IMR-90 (cell line): Measurements from ENCODE around the gene MRPS24. TPM values are rescaled to one million over a fixed set of nuclear protein-coding genes. Genes with fewer than 3 reads are reported as not detected.

Experiments
- ATAC-seq: fragments of 200-7000 bp; cut with Tn5 transposase; 2 replicates; pipeline ENCODE4 v1.9.1; 2020; ENCODE audit warnings: low read depth, mild to moderate bottlenecking, moderate library complexity
- BruUV-seq: library from RNA; stranded (reverse); fragments of 400-500 nt; replicated peaks from 2 replicates; lab custom pipeline; 2021; lab: Mats Ljungman, UMichigan
- CTCF ChIA-PET: fragments of 300-600 bp; formaldehyde crosslinking; extraction: SDS; loops from one replicate; lab custom pipeline; 2021; ENCODE audit warnings: antibody characterized with exemption; lab: Yijun Ruan, JAX
- POLR2A ChIA-PET: fragments of 300-600 bp; sonication (Branson Sonifier 250); formaldehyde crosslinking; loops from one replicate; lab custom pipeline; 2022; ENCODE audit warnings: antibody characterized with exemption; ENCODE audit not compliant: unreplicated experiment; lab: Charles Lee
- DNase-seq: peaks from one replicate; pipeline ENCODE4 v3.0.0; 2013
- H2AFZ ChIP-seq: replicated peaks from 2 replicates; pipeline ENCODE3; 2013; ENCODE audit warnings: low read length, mild to moderate bottlenecking; ENCODE audit not compliant: poor library complexity
- H2AK5ac ChIP-seq: 2 replicates; pipeline ENCODE4 v1.6.1; 2013; ENCODE audit warnings: low read depth, low read length, inconsistent platforms
- H2AK9ac ChIP-seq: replicated peaks from 2 replicates; pipeline ENCODE3; 2013; ENCODE audit warnings: mild to moderate bottlenecking, low read depth, low read length, moderate library complexity; ENCODE audit not compliant: poor library complexity
- H2BK120ac ChIP-seq: 2 replicates; pipeline ENCODE4 v1.6.1; 2013; ENCODE audit warnings: low read depth, low read length, inconsistent platforms
- H2BK15ac ChIP-seq: 3 replicates; pipeline ENCODE4 v1.6.1; 2013; ENCODE audit warnings: low read depth, low read length, inconsistent platforms
- H2BK20ac ChIP-seq: 2 replicates; pipeline ENCODE4 v1.6.1; 2013; ENCODE audit warnings: low read depth, mild to moderate bottlenecking, inconsistent platforms, low read length, moderate library complexity
- H2BK5ac ChIP-seq: 2 replicates; pipeline ENCODE4 v1.6.1; 2013; ENCODE audit warnings: mild to moderate bottlenecking, low read depth, low read length, inconsistent platforms; ENCODE audit not compliant: poor library complexity, severe bottlenecking
- H3K14ac ChIP-seq: replicated peaks from 2 replicates; pipeline ENCODE4 v1.6.1; 2013; ENCODE audit warnings: low read depth, low read length, inconsistent platforms
- H3K18ac ChIP-seq: 2 replicates; pipeline ENCODE4 v1.6.1; 2013; ENCODE audit warnings: low read depth, low read length, control low read depth
- H3K23ac ChIP-seq: 2 replicates; pipeline ENCODE4 v1.6.1; 2013; ENCODE audit warnings: low read depth, low read length, inconsistent platforms
- H3K27ac ChIP-seq: 2 replicates; pipeline ENCODE4 v1.5.1; 2013; ENCODE audit warnings: mild to moderate bottlenecking, control low read depth, low read length; ENCODE audit not compliant: insufficient read depth
- H3K27me3 ChIP-seq: 2 replicates; pipeline ENCODE4 v1.6.1; 2013; ENCODE audit warnings: low read length; ENCODE audit not compliant: control insufficient read depth, insufficient read depth
- H3K36me3 ChIP-seq: 2 replicates; pipeline ENCODE4 v1.6.1; 2013; ENCODE audit warnings: low read length, mixed read lengths; ENCODE audit not compliant: control insufficient read depth, insufficient read depth
- H3K4ac ChIP-seq: 2 replicates; pipeline ENCODE4 v1.6.1; 2013; ENCODE audit warnings: low read depth, low read length, inconsistent platforms
- H3K4me1 ChIP-seq: 2 replicates; pipeline ENCODE4 v1.6.1; 2013; ENCODE audit warnings: low read length, mixed read lengths; ENCODE audit not compliant: control insufficient read depth, insufficient read depth
- H3K4me2 ChIP-seq: 2 replicates; pipeline ENCODE4 v1.6.1; 2013; ENCODE audit warnings: low read depth, mild to moderate bottlenecking, control low read depth, low read length, moderate library complexity
- H3K4me3 ChIP-seq: 2 replicates; pipeline ENCODE4 v1.5.1; 2013; ENCODE audit warnings: low read depth, mild to moderate bottlenecking, control low read depth, low read length, moderate library complexity; ENCODE audit not compliant: insufficient read depth
- H3K56ac ChIP-seq: 2 replicates; pipeline ENCODE4 v1.6.1; 2013; ENCODE audit warnings: low read length, inconsistent platforms; ENCODE audit not compliant: insufficient read depth; ENCODE audit errors: extremely low read depth
- H3K79me1 ChIP-seq, 2 experiments: 2 replicates each; pipeline ENCODE4 v1.6.1; 2013; ENCODE audit warnings: low read length in 2 of 2, inconsistent platforms in 1 of 2, low read depth in 1 of 2
- H3K9ac ChIP-seq: 2 replicates; pipeline ENCODE4 v1.6.1; 2013; ENCODE audit warnings: low read depth, low read length, control low read depth
- H3K9me1 ChIP-seq: 2 replicates; pipeline ENCODE4 v1.6.1; 2013; ENCODE audit warnings: low read length, inconsistent platforms; ENCODE audit not compliant: insufficient read depth
- H3K9me3 ChIP-seq: 2 replicates; pipeline ENCODE4 v1.6.1; 2013; ENCODE audit warnings: low read length; ENCODE audit not compliant: control insufficient read depth, insufficient read depth
- H4K20me1 ChIP-seq: 2 replicates; pipeline ENCODE4 v1.6.1; 2013; ENCODE audit warnings: low read length, inconsistent platforms; ENCODE audit not compliant: insufficient read depth
- H4K5ac ChIP-seq: 2 replicates; pipeline ENCODE4 v1.6.1; 2013; ENCODE audit warnings: mild to moderate bottlenecking, low read depth, low read length, control low read depth
- H4K8ac ChIP-seq, 2 experiments: 2 replicates each; pipeline ENCODE4 v1.6.1; 2013; ENCODE audit warnings: low read depth in 2 of 2, low read length in 2 of 2, control low read depth in 1 of 2, inconsistent platforms in 1 of 2
- H4K91ac ChIP-seq: 2 replicates; pipeline ENCODE4 v1.6.1; 2013; ENCODE audit warnings: low read depth, low read length, inconsistent platforms; ENCODE audit not compliant: insufficient read depth
- BHLHE40 ChIP-seq: fragments of 150-350 bp; IDR thresholded peaks from 2 replicates; pipeline ENCODE4 v1.6.1; 2016; ENCODE audit warnings: mild to moderate bottlenecking, low read depth, low read length
- CEBPB ChIP-seq: IDR thresholded peaks from 2 replicates; pipeline ENCODE4 v1.6.1; 2012; ENCODE audit warnings: low read depth, low read length, improper control_type of control experiment
- CHD1 ChIP-seq: IDR thresholded peaks from 2 replicates; pipeline ENCODE4 v1.6.1; 2012; ENCODE audit warnings: low read depth, low read length, improper control_type of control experiment
- FOS ChIP-seq: fragments of 150-350 bp; IDR thresholded peaks from 2 replicates; pipeline ENCODE4 v1.6.1; 2016; ENCODE audit warnings: low read depth, low read length
- MAFK ChIP-seq: IDR thresholded peaks from 2 replicates; pipeline ENCODE4 v1.6.1; 2012; ENCODE audit warnings: low read depth, low read length, improper control_type of control experiment
- MAZ ChIP-seq: IDR thresholded peaks from 2 replicates; pipeline ENCODE4 v1.6.1; 2012; ENCODE audit warnings: low read depth, mild to moderate bottlenecking, low read length, improper control_type of control experiment, moderate library complexity, borderline replicate concordance
- MXI1 ChIP-seq: IDR thresholded peaks from 2 replicates; pipeline ENCODE4 v1.6.1; 2012; ENCODE audit warnings: low read depth, mild to moderate bottlenecking, low read length, moderate library complexity, borderline replicate concordance
- NFE2L2 ChIP-seq: fragments of 150-350 bp; IDR thresholded peaks from 2 replicates; pipeline ENCODE4 v1.6.1; 2016; ENCODE audit warnings: low read depth, mild to moderate bottlenecking, low read length
- POLR2A ChIP-seq: IDR thresholded peaks from 2 replicates; pipeline ENCODE4 v1.6.1; 2012; ENCODE audit warnings: mild to moderate bottlenecking, low read depth, low read length
- RAD21 ChIP-seq: IDR thresholded peaks from 2 replicates; pipeline ENCODE4 v1.6.1; 2012; ENCODE audit warnings: low read length, improper control_type of control experiment
- RCOR1 ChIP-seq: IDR thresholded peaks from 2 replicates; pipeline ENCODE4 v1.6.1; 2012; ENCODE audit warnings: mild to moderate bottlenecking, low read length, improper control_type of control experiment; ENCODE audit not compliant: insufficient replicate concordance
- RFX5 ChIP-seq: IDR thresholded peaks from 2 replicates; pipeline ENCODE4 v1.8.0; 2012; ENCODE audit warnings: low read depth, mild to moderate bottlenecking, low read length, moderate library complexity
- SMC3 ChIP-seq: fragments of 150-350 bp; IDR thresholded peaks from 2 replicates; pipeline ENCODE4 v1.6.1; 2016; ENCODE audit warnings: low read depth, mild to moderate bottlenecking, antibody characterized with exemption, low read length, moderate library complexity
- WGBS, 2 experiments: methylation state at CpG; one replicate each; pipeline versions ENCODE4 v1.1.5 to v1.1.7; 2013; ENCODE audit warnings: missing lambda C conversion rate in 2 of 2; ENCODE audit not compliant: insufficient read length in 1 of 2; ENCODE audit errors: extremely low coverage in 2 of 2; 5-methylcytosine and 5-hydroxymethylcytosine counted together
- dilution Hi-C: fragments of 300-500 bp; cut with HindIII; formaldehyde crosslinking; loops from one replicate; pipeline ENCODE4 v1.14.3; 2018; ENCODE audit warnings: low sequenced_read_pairs; ENCODE audit not compliant: unreplicated experiment
- in situ Hi-C: fragments of 300-500 bp; cut with MboI; formaldehyde crosslinking; loops from 3 replicates; pipeline ENCODE4 v1.14.3; 2019; ENCODE audit warnings: low sequenced_read_pairs, inconsistent platforms, mixed read lengths
- intact Hi-C: fragments of 100-400 bp; cut with micrococcal nuclease; formaldehyde crosslinking; loops from 2 replicates; pipeline ENCODE4 v1.10.0; 2022
- polyA plus RNA-seq, 3 experiments: library from polyadenylated mRNA; depleted of rRNA; stranded (reverse); fragments of >200 nt; gene quantifications; 2 replicates each; pipeline ENCODE4 v1.2.3, GENCODE V29; 2012; ENCODE audit warnings: low replicate concordance in 1 of 3
- total RNA-seq: library from RNA; depleted of rRNA; stranded (reverse); fragments of >200 nt; gene quantifications from 2 replicates; pipeline ENCODE4 v1.2.3, GENCODE V29; 2012
- TF ChIP-seq, protein P1 (sequence below): fragments of 150-350 bp; IDR thresholded peaks from 2 replicates; pipeline ENCODE4 v1.6.1; 2017; ENCODE audit warnings: mild to moderate bottlenecking, antibody characterized with exemption, low read length, low read depth
- TF ChIP-seq, protein P2 (sequence below): fragments of 150-350 bp; IDR thresholded peaks from 2 replicates; pipeline ENCODE4 v1.6.1; 2016; ENCODE audit warnings: low read depth, mild to moderate bottlenecking, low read length, moderate library complexity, borderline replicate concordance
- TF ChIP-seq, protein P3 (sequence below): conservative IDR thresholded peaks from 2 replicates; pipeline ENCODE4 v1.5.1; 2012; ENCODE audit warnings: mild to moderate bottlenecking, low read depth, low read length, improper control_type of control experiment

Gene MRPS24
- total and polyA plus RNA-seq, 2 of the 4 experiments (the other 2 are of a cell fraction), result 151 to 266 TPM

DNA sequence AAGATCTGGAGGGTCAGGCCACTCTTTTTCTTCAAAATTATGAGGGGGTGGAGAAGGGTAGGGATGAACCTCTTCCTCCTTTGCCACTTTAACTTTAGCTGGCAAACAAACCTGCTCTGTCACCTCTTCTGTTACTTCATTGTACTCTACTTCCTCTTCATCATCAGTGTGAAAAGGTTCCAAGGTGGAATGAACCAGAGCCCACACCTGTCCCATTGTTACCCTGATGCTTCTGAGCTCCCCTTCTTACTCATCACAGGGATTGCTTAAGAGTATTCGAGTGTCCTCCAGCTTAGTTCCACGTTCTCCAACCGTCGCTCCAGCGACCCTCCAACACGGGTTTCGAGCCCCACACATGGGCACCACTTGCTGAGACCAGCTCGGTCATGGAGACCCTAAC is 5.2 kb downstream of the MRPS24 start:
- H4K5ac ChIP-seq, result no peak overlapping the region
- H3K36me3 ChIP-seq, result peaks cover 15% of the 10 kb centered on the region
- DNase-seq, result no peak
- H3K4me2 ChIP-seq, result no peak overlapping the region
- H3K9me3 ChIP-seq, result no peaks in the 10 kb centered on the region
- no peak for ATAC-seq
- H2AFZ ChIP-seq, result no peak overlapping the region
- H2BK120ac ChIP-seq, result no peak overlapping the region
- ChIA-PET POLR2A (no interaction called here), CTCF (no interaction called here)
- intact Hi-C loops (no loop called here), dilution Hi-C loops (no loop called here), in situ Hi-C loops (no loop called here)
- no peak overlapping the region for H3K56ac ChIP-seq
- no peak overlapping the region for H3K14ac ChIP-seq
- TF ChIP-seq RAD21, result no peak
- no peak for TF ChIP-seq FOS
- no peak for TF ChIP-seq MAZ
- no peak for TF ChIP-seq SMC3
- TF ChIP-seq BHLHE40, result no peak
- TF ChIP-seq, protein P1, sequence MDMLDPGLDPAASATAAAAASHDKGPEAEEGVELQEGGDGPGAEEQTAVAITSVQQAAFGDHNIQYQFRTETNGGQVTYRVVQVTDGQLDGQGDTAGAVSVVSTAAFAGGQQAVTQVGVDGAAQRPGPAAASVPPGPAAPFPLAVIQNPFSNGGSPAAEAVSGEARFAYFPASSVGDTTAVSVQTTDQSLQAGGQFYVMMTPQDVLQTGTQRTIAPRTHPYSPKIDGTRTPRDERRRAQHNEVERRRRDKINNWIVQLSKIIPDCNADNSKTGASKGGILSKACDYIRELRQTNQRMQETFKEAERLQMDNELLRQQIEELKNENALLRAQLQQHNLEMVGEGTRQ, result no peak
- no peak for TF ChIP-seq RFX5
- TF ChIP-seq CEBPB, result no peak
- TF ChIP-seq MAFK, result no peak
- TF ChIP-seq, protein P2, sequence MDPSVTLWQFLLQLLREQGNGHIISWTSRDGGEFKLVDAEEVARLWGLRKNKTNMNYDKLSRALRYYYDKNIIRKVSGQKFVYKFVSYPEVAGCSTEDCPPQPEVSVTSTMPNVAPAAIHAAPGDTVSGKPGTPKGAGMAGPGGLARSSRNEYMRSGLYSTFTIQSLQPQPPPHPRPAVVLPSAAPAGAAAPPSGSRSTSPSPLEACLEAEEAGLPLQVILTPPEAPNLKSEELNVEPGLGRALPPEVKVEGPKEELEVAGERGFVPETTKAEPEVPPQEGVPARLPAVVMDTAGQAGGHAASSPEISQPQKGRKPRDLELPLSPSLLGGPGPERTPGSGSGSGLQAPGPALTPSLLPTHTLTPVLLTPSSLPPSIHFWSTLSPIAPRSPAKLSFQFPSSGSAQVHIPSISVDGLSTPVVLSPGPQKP, result no peak
- no peak for TF ChIP-seq NFE2L2
- TF ChIP-seq MXI1, result no peak
- TF ChIP-seq RCOR1, result no peak
- TF ChIP-seq CHD1, result no peak
- TF ChIP-seq, protein P3, sequence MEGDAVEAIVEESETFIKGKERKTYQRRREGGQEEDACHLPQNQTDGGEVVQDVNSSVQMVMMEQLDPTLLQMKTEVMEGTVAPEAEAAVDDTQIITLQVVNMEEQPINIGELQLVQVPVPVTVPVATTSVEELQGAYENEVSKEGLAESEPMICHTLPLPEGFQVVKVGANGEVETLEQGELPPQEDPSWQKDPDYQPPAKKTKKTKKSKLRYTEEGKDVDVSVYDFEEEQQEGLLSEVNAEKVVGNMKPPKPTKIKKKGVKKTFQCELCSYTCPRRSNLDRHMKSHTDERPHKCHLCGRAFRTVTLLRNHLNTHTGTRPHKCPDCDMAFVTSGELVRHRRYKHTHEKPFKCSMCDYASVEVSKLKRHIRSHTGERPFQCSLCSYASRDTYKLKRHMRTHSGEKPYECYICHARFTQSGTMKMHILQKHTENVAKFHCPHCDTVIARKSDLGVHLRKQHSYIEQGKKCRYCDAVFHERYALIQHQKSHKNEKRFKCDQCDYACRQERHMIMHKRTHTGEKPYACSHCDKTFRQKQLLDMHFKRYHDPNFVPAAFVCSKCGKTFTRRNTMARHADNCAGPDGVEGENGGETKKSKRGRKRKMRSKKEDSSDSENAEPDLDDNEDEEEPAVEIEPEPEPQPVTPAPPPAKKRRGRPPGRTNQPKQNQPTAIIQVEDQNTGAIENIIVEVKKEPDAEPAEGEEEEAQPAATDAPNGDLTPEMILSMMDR, result no peak
- no peak for TF ChIP-seq POLR2A
- no peak overlapping the region for H3K27ac ChIP-seq
- H3K18ac ChIP-seq, result no peak overlapping the region
- H3K9ac ChIP-seq, result no peak overlapping the region
- H2AK9ac ChIP-seq, result no peak overlapping the region
- H3K4me3 ChIP-seq, result no peak overlapping the region
- H3K9me1 ChIP-seq, result peaks cover 8% of the 10 kb centered on the region
- no CpG with 5 or more reads among the region's 8 CpGs for whole genome bisulfite sequencing, 2 experiments
- no peak overlapping the region for H2BK20ac ChIP-seq
- H3K27me3 ChIP-seq, result no peaks in the 10 kb centered on the region; the same call in 1 of the 2 replicates
- H2BK15ac ChIP-seq, result no peak overlapping the region
- no peak overlapping the region for H4K91ac ChIP-seq
- H3K79me1 ChIP-seq, result peaks cover 14 to 29% of the 10 kb centered on the region in 2 experiments
- H3K4ac ChIP-seq, result no peak overlapping the region
- BruUV-seq, result no TSS peak
- H2BK5ac ChIP-seq, result no peak overlapping the region
- no peak overlapping the region for H3K23ac ChIP-seq
- H3K4me1 ChIP-seq, result 0 out of 2 replicates have a peak, but pooled peaks cover 1% of the 10 kb centered on the region
- no peak overlapping the region for H4K8ac ChIP-seq
- H2AK5ac ChIP-seq, result no peak overlapping the region
- H4K20me1 ChIP-seq, result no peaks in the 10 kb centered on the region
